Fibroblast of lung (primary cell): ENCODE measurements around the gene RPS15.

Experiments
- CTCF ChIP-seq, 2 donors: IDR thresholded peaks in 1 of 2; conservative IDR thresholded peaks in 1 of 2; 1 replicate in 1 of 2; 2 replicates in 1 of 2; pipeline ENCODE4 v1.5.1; 2011 to 2012; ENCODE audit warnings: low read length in 2 of 2, control low read depth in 1 of 2, inconsistent platforms in 1 of 2, low read depth in 1 of 2, mild to moderate bottlenecking in 1 of 2
- EZH2 ChIP-seq: IDR thresholded peaks from 2 replicates; pipeline ENCODE4 v1.5.1; 2012; ENCODE audit warnings: low read length, control low read depth, mild to moderate bottlenecking; ENCODE audit errors: missing control alignments

- TF ChIP-seq CTCF (conservative IDR thresholded peaks at IDR 0.05 in 1 of 2, IDR thresholded peaks at IDR 0.05 in 1 of 2; ENCODE audit: low read depth in 1 of 2, low read length in 2 of 2) (no peak), EZH2 (no peak)
Measured at GRCh38 chr19:1417145-1417544, 21.1 kb upstream of the RPS15 start.
